Measurements from ENCODE around the gene CTSK. TPM values are rescaled to one million over a fixed set of nuclear protein-coding genes. Genes with fewer than 3 reads are reported as not detected.
"Not testable (repeated sequence)": the region's sequence is repeated elsewhere in the genome, so short reads cannot be mapped to it uniquely, and the experiment has no call there.

The CTSK gene
- total RNA-seq, 2 experiments from 2014 or later = 1.6 to 1.8 TPM

DNA sequence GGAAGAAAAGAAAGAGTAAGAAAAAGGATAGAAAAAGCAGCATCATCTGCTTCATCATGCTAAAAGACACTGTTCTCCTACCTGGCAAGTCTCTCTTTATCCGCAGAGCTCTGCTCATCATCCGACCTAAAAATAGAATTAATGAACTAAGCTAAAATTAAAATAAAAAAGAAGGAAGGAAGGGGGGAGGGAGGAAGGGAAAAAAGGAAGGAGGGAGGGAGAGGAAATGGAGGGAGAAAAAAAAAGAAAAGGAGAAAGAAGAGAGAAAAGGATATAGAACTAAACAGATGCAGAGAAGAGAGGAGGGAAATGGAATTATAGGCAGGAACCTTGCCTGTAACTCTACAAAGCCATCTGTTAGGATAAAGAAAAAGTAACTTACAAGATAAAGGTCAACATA, 34.3 kb upstream of the CTSK start:
- ChIA-PET POLR2A (interaction anchor here (0.6 to 0.7 kb wide), 2 partner anchors 309 to 775 kb away, joined by 3 to 5 read pairs; partner anchors contain the start of gene VPS45), CTCF (ENCODE audit: unreplicated experiment) (no interaction called here)

DNA sequence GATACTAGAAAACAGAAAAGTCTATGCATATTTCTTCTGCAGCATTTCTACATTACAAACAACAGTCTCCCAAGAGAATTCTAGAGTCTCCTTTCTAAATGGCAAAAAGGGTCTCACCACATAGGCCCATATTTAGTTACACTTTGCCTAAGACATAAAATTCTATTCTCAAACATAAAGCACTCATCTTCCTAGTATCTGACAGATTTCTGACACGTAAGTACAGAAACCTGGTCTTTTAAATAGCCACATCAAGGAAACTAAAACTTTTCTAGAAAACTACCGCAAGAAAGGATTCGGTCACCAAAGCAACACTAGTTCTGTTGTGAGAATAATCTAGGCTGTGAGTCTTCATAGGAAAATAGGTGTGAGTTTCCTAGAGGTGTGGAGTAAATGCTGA, 33.6 kb upstream of the CTSK start:
- BruUV-seq (replicated peaks) = no TSS peak
- no peak for DNase-seq (ENCODE audit: low spot score)

More for the DNA sequence above, 34.3 kb upstream of the CTSK start:
- Histone ChIP-seq H3K9me2 (ENCODE audit: insufficient read depth, low read length) (no peaks in the 10 kb centered on the region), H4K20me1 (ENCODE audit: insufficient read depth, low read length) (no peaks in the 10 kb centered on the region), H2AFZ (ENCODE audit: low read length) (no peak overlapping the region), H3K9me3 (ENCODE audit: low read length) (no peaks in the 10 kb centered on the region), H3K36me3 (ENCODE audit: insufficient read depth, low read length) (peaks cover 20% of the 10 kb centered on the region), H3K79me2 (ENCODE audit: insufficient read depth, low read depth, low read length) (no peaks in the 10 kb centered on the region), H3K4me2 (ENCODE audit: low read length) (no peak overlapping the region), H3K27ac (ENCODE audit: low read depth, low read length, poor library complexity, severe bottlenecking) (no peak overlapping the region), H3K4me1 (ENCODE audit: insufficient read depth, low read length, poor library complexity, severe bottlenecking) (no peaks in the 10 kb centered on the region), H3K4me3 (ENCODE audit: low read depth, low read length, poor library complexity, severe bottlenecking) (no peak overlapping the region)
- intact Hi-C loops (cut with micrococcal nuclease; ENCODE audit: unreplicated experiment) = no loop called here
- TF ChIP-seq, protein P1, sequence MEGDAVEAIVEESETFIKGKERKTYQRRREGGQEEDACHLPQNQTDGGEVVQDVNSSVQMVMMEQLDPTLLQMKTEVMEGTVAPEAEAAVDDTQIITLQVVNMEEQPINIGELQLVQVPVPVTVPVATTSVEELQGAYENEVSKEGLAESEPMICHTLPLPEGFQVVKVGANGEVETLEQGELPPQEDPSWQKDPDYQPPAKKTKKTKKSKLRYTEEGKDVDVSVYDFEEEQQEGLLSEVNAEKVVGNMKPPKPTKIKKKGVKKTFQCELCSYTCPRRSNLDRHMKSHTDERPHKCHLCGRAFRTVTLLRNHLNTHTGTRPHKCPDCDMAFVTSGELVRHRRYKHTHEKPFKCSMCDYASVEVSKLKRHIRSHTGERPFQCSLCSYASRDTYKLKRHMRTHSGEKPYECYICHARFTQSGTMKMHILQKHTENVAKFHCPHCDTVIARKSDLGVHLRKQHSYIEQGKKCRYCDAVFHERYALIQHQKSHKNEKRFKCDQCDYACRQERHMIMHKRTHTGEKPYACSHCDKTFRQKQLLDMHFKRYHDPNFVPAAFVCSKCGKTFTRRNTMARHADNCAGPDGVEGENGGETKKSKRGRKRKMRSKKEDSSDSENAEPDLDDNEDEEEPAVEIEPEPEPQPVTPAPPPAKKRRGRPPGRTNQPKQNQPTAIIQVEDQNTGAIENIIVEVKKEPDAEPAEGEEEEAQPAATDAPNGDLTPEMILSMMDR (conservative IDR thresholded peaks at IDR 0.05; ENCODE audit: low read length) = no peak
- TF ChIP-seq EZH2phosphoT487 (IDR thresholded peaks at IDR 0.05; ENCODE audit: borderline replicate concordance, low read depth, low read length) = no peak
- BruUV-seq (replicated peaks) = no TSS peak
- no peak for DNase-seq (ENCODE audit: low spot score)

DNA sequence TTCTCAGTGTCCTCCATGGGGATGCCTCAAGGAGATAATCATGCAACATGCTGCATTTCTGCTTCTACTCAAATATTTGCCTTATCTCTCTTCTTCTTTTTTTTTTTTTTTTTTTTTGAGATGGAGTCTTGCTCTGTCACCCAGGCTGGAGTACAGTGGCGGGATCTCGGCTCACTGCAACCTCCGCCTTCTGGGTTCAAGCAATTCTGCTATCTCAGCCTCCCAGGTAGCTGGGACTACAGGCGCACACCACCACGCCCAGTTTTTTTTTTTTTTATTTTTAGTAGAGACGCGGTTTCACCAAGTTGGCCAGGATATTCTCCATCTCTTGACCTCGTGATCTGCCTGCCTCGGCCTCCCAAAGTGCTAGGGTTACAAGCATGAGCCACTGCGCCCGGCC, 32.8 kb upstream of the CTSK start:
- BruUV-seq (replicated peaks); intact Hi-C loops (cut with micrococcal nuclease; ENCODE audit: unreplicated experiment); H3K4me3 ChIP-seq (ENCODE audit: low read depth, low read length, poor library complexity, severe bottlenecking); POLR2A ChIA-PET; H3K9me2 ChIP-seq (ENCODE audit: insufficient read depth, low read length); H3K4me2 ChIP-seq (ENCODE audit: low read length); H3K27ac ChIP-seq (ENCODE audit: low read depth, low read length, poor library complexity, severe bottlenecking); CTCF ChIA-PET (ENCODE audit: unreplicated experiment); H3K4me1 ChIP-seq (ENCODE audit: insufficient read depth, low read length, poor library complexity, severe bottlenecking); H2AFZ ChIP-seq (ENCODE audit: low read length); H3K79me2 ChIP-seq (ENCODE audit: insufficient read depth, low read depth, low read length); DNase-seq (ENCODE audit: low spot score); H3K9me3 ChIP-seq (ENCODE audit: low read length); H4K20me1 ChIP-seq (ENCODE audit: insufficient read depth, low read length): not testable (repeated sequence)
- peaks cover 21% of the 10 kb centered on the region for H3K36me3 ChIP-seq (ENCODE audit: insufficient read depth, low read length)

More for the DNA sequence above, 33.6 kb upstream of the CTSK start:
- Histone ChIP-seq H3K79me2 (ENCODE audit: insufficient read depth, low read depth, low read length) (no peaks in the 10 kb centered on the region), H3K27ac (ENCODE audit: low read depth, low read length, poor library complexity, severe bottlenecking) (no peak overlapping the region), H2AFZ (ENCODE audit: low read length) (no peak overlapping the region), H3K9me3 (ENCODE audit: low read length) (no peaks in the 10 kb centered on the region), H4K20me1 (ENCODE audit: insufficient read depth, low read length) (no peaks in the 10 kb centered on the region), H3K4me1 (ENCODE audit: insufficient read depth, low read length, poor library complexity, severe bottlenecking) (no peaks in the 10 kb centered on the region), H3K4me2 (ENCODE audit: low read length) (no peak overlapping the region), H3K4me3 (ENCODE audit: low read depth, low read length, poor library complexity, severe bottlenecking) (no peak overlapping the region), H3K9me2 (ENCODE audit: insufficient read depth, low read length) (no peaks in the 10 kb centered on the region), H3K36me3 (ENCODE audit: insufficient read depth, low read length) (peaks cover 20% of the 10 kb centered on the region)
- intact Hi-C loops (cut with micrococcal nuclease; ENCODE audit: unreplicated experiment) = no loop called here
- POLR2A ChIA-PET = interaction anchor here (0.7 kb wide), 1 partner anchor 774 kb away, joined by 3 read pairs; the partner anchor contains the start of gene VPS45
- CTCF ChIA-PET (ENCODE audit: unreplicated experiment) = no interaction called here
- TF ChIP-seq EZH2phosphoT487 (IDR thresholded peaks at IDR 0.05; ENCODE audit: borderline replicate concordance, low read depth, low read length) = no peak
- TF ChIP-seq, protein P1 (conservative IDR thresholded peaks at IDR 0.05; ENCODE audit: low read length) = no peak

All from OCI-LY7 (cell line).